Measurements from ENCODE around the gene PDLIM7. TPM values are rescaled to one million over a fixed set of nuclear protein-coding genes. Genes with fewer than 3 reads are reported as not detected.
A peak's percentile ranks its signal among the peaks of the same experiment; 100 is the strongest.
"Not testable (repeated sequence)": the region's sequence is repeated elsewhere in the genome, so short reads cannot be mapped to it uniquely, and the experiment has no call there.

Gene PDLIM7
- total RNA-seq, 2 donors from 2014 or later, result 87.5 to 93.9 TPM

- Mint-ChIP-seq H3K9me3 (no peaks in the 10 kb centered on the region), H3K4me1 (ENCODE audit: low read depth) (peaks cover 5% of the 10 kb centered on the region), H3K27ac (no peak overlapping the region), H3K36me3 (ENCODE audit: insufficient read depth in 2 of 2) (peaks cover 2 to 6% of the 10 kb centered on the region in 2 donors), H3K27me3 (ENCODE audit: low read depth) (no peaks in the 10 kb centered on the region), H3K4me3 (no peak overlapping the region)
- DNase-seq (no peak), ATAC-seq (replicated peaks in 1 of 2) (no peak)
Observed at GRCh38 chr5:177487144-177487543, 10.3 kb downstream of the PDLIM7 start.

- ATAC-seq (replicated peaks in 1 of 2) (no peak), DNase-seq (no peak)
- no peak overlapping the region for H3K27ac Mint-ChIP-seq
- H3K4me1 Mint-ChIP-seq (ENCODE audit: low read depth), result peaks cover 5% of the 10 kb centered on the region
- no peaks in the 10 kb centered on the region for H3K27me3 Mint-ChIP-seq (ENCODE audit: low read depth)
- peaks cover 1 to 5% of the 10 kb centered on the region in 2 donors for H3K36me3 Mint-ChIP-seq (ENCODE audit: insufficient read depth in 2 of 2)
- no peaks in the 10 kb centered on the region for H3K9me3 Mint-ChIP-seq
- H3K4me3 Mint-ChIP-seq, result no peak overlapping the region
Observed at GRCh38 chr5:177486256-177486655, 11.1 kb downstream of the PDLIM7 start.

GRCh38 chr5:177485753-177486152 is 11.7 kb downstream of the PDLIM7 start:
- DNase-seq; H3K27ac Mint-ChIP-seq; H3K4me1 Mint-ChIP-seq (ENCODE audit: low read depth); H3K4me3 Mint-ChIP-seq; H3K36me3 Mint-ChIP-seq (ENCODE audit: insufficient read depth in 2 of 2); ATAC-seq (replicated peaks in 1 of 2); H3K9me3 Mint-ChIP-seq; H3K27me3 Mint-ChIP-seq (ENCODE audit: low read depth): not testable (repeated sequence)

GRCh38 chr5:177484902-177485549 is 12.4 kb downstream of the PDLIM7 start:
- H3K36me3 Mint-ChIP-seq (ENCODE audit: insufficient read depth in 2 of 2), result peaks cover 0 to 3% of the 10 kb centered on the region in 2 donors
- peaks cover 11% of the 10 kb centered on the region for H3K4me1 Mint-ChIP-seq (ENCODE audit: low read depth)
- H3K27ac Mint-ChIP-seq, result no peak overlapping the region
- no peak for DNase-seq
- H3K4me3 Mint-ChIP-seq, result no peak overlapping the region
- H3K9me3 Mint-ChIP-seq, result no peaks in the 10 kb centered on the region
- H3K27me3 Mint-ChIP-seq (ENCODE audit: low read depth), result no peaks in the 10 kb centered on the region
- no peak for ATAC-seq (replicated peaks in 1 of 2)

GRCh38 chr5:177483994-177484901 is 13.2 kb downstream of the PDLIM7 start:
- no peak for DNase-seq
- Mint-ChIP-seq H3K27ac (no peak overlapping the region), H3K4me1 (ENCODE audit: low read depth) (peaks cover 19% of the 10 kb centered on the region), H3K4me3 (no peak overlapping the region), H3K27me3 (ENCODE audit: low read depth) (no peaks in the 10 kb centered on the region), H3K36me3 (ENCODE audit: insufficient read depth in 2 of 2) (peaks cover 0 to 1% of the 10 kb centered on the region in 2 donors), H3K9me3 (no peaks in the 10 kb centered on the region)
- no peak for ATAC-seq (replicated peaks in 1 of 2)

GRCh38 chr5:177483042-177483441 is 14.4 kb downstream of the PDLIM7 start:
- Mint-ChIP-seq H3K9me3 (no peaks in the 10 kb centered on the region), H3K4me3 (no peak overlapping the region), H3K4me1 (ENCODE audit: low read depth) (peaks cover 31% of the 10 kb centered on the region), H3K36me3 (ENCODE audit: insufficient read depth in 2 of 2) (peaks cover 2 to 5% of the 10 kb centered on the region in 2 donors), H3K27ac (peak overlapping the region; percentile 36), H3K27me3 (ENCODE audit: low read depth) (no peaks in the 10 kb centered on the region)
- no peak for DNase-seq
- no peak for ATAC-seq (replicated peaks in 1 of 2)

GRCh38 chr5:177482359-177482795 is 15.0 kb downstream of the PDLIM7 start:
- Mint-ChIP-seq H3K9me3 (no peaks in the 10 kb centered on the region), H3K4me3 (no peak overlapping the region), H3K27me3 (ENCODE audit: low read depth) (no peaks in the 10 kb centered on the region), H3K4me1 (ENCODE audit: low read depth) (peaks cover 36% of the 10 kb centered on the region), H3K36me3 (ENCODE audit: insufficient read depth in 2 of 2) (peaks cover 2 to 5% of the 10 kb centered on the region in 2 donors), H3K27ac (peak overlapping the region; percentile 36)
- no peak for DNase-seq
- no peak for ATAC-seq (replicated peaks in 1 of 2)

- Mint-ChIP-seq H3K27me3 (ENCODE audit: low read depth) (no peaks in the 10 kb centered on the region), H3K27ac (peak overlapping the region; percentile 100), H3K4me3 (no peak overlapping the region), H3K9me3 (no peaks in the 10 kb centered on the region), H3K4me1 (ENCODE audit: low read depth) (peaks cover 58% of the 10 kb centered on the region), H3K36me3 (ENCODE audit: insufficient read depth in 2 of 2) (peaks cover 2 to 5% of the 10 kb centered on the region in 2 donors)
- ATAC-seq (replicated peaks in 1 of 2), result no peak
- no peak for DNase-seq
Observed at GRCh38 chr5:177479774-177480173, 17.6 kb downstream of the PDLIM7 start.

- Mint-ChIP-seq H3K4me1 (ENCODE audit: low read depth) (peaks cover 66% of the 10 kb centered on the region), H3K27ac (peak overlapping the region; percentile 100), H3K36me3 (ENCODE audit: insufficient read depth in 2 of 2) (peaks cover 4 to 8% of the 10 kb centered on the region in 2 donors), H3K27me3 (ENCODE audit: low read depth) (peaks cover 5% of the 10 kb centered on the region), H3K9me3 (no peaks in the 10 kb centered on the region), H3K4me3 (peak overlapping the region; percentile 60 to 74)
- DNase-seq, result peak; percentile 60 to 75
- peak; percentile 87 to 88 for ATAC-seq (replicated peaks in 1 of 2)
Observed at GRCh38 chr5:177478711-177479646, 18.4 kb downstream of the PDLIM7 start.

- Mint-ChIP-seq H3K4me1 (ENCODE audit: low read depth) (peaks cover 65% of the 10 kb centered on the region), H3K9me3 (no peaks in the 10 kb centered on the region), H3K27me3 (ENCODE audit: low read depth) (peaks cover 7% of the 10 kb centered on the region), H3K27ac (peak overlapping the region; percentile 100), H3K4me3 (peak overlapping the region in 1 of 2 donors; percentile 74), H3K36me3 (ENCODE audit: insufficient read depth in 2 of 2) (peaks cover 4 to 7% of the 10 kb centered on the region in 2 donors)
- ATAC-seq (replicated peaks in 1 of 2), result no peak
- DNase-seq, result no peak
Observed at GRCh38 chr5:177477701-177478477, 19.5 kb downstream of the PDLIM7 start.

- peak overlapping the region; percentile 33 to 38 for H3K4me3 Mint-ChIP-seq
- ATAC-seq (replicated peaks in 1 of 2), result no peak
- H3K27ac Mint-ChIP-seq, result peak overlapping the region; percentile 10
- H3K4me1 Mint-ChIP-seq (ENCODE audit: low read depth), result peaks cover 69% of the 10 kb centered on the region
- no peaks in the 10 kb centered on the region for H3K9me3 Mint-ChIP-seq
- peaks cover 4 to 7% of the 10 kb centered on the region in 2 donors for H3K36me3 Mint-ChIP-seq (ENCODE audit: insufficient read depth in 2 of 2)
- peaks cover 7% of the 10 kb centered on the region for H3K27me3 Mint-ChIP-seq (ENCODE audit: low read depth)
- no peak for DNase-seq
Observed at GRCh38 chr5:177476531-177477233, 20.7 kb downstream of the PDLIM7 start.

All from activated T-cell treated with anti-CD3 and anti-CD28 coated beads, Interleukin-2, amount 50 U/mL, for 72 hours (primary cell).